ENCODE results near the gene PFDN2. TPM values are rescaled to one million over a fixed set of nuclear protein-coding genes. Genes with fewer than 3 reads are reported as not detected.

Gene PFDN2
- total and polyA plus RNA-seq, 2 donors (not counting 3 experiments of a cell fraction or from before 2014, with no cell fraction given) = 104 to 157 TPM

DNA sequence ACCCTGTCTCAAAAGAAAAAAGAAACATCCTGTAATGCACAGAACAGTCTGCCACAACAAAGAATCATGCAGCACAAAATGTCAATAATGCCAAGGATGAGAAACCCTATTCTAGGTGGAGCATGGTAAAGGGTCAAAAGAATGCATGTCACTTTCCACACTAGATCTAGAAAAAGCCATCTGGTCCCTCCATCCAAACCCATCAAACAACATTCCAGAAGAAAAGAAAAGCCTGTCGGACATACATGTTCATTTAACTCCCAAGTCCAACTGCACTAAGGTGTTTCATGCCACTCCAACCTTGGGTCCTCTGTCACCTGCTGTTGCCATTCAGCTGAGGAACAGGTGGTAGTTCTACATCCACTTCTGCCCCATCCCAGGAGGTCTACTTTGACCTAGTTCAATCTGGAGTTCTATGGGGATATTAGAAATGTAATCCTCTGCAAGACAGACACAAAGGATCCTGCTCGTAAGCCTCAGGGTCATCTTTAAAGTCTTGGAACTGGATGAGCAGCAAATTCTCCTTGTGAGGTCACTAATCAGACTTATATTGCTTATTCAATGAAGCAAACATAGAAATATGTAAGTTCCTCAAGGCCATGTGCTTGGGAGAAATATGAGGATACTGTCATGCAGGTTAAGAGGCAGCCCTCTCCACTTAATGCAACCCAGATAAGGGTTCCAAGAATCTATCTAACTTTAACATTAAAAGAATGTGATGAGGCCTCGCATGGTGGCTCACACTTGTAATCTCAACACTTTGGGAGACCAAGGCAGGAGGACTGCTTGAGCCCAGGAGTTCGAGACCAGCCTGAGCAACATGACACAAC, 11.0 kb upstream of the PFDN2 start:
- CTCF ChIA-PET = interaction anchor here (1.5 kb wide), 1 partner anchor 24 kb away, joined by 3 read pairs; no protein-coding TSS in a partner anchor
- TF ChIP-seq POLR2A (IDR thresholded peaks at IDR 0.05; ENCODE audit: low read depth, low read length) = no peak
- TF ChIP-seq GATA2 (IDR thresholded peaks at IDR 0.05; ENCODE audit: insufficient read depth, insufficient read length, low read depth, low read length) = no peak
- TF ChIP-seq MAX (IDR thresholded peaks at IDR 0.05; ENCODE audit: insufficient read depth, insufficient read length) = no peak
- TF ChIP-seq JUN (IDR thresholded peaks at IDR 0.05; ENCODE audit: borderline replicate concordance, insufficient read depth, insufficient read length, low read depth) = no peak
- TF ChIP-seq MYC (IDR thresholded peaks at IDR 0.05; ENCODE audit: low read depth, low read length) = no peak
- intact Hi-C loops (cut with micrococcal nuclease) = no loop called here
- no peaks in the 10 kb centered on the region for H3K9me3 ChIP-seq (replicated peaks; ENCODE audit: control insufficient read depth, insufficient read depth, low read length)
- H3K4me1 ChIP-seq (ENCODE audit: control insufficient read depth, extremely low read depth, insufficient read depth, low read length) = peaks cover 25% of the 10 kb centered on the region
- peaks cover 16 to 19% of the 10 kb centered on the region in 2 experiments for H3K36me3 ChIP-seq (ENCODE audit: control insufficient read depth in 2 of 2, extremely low read depth in 1 of 2, insufficient read depth in 2 of 2, low read length in 2 of 2)
- POLR2A ChIA-PET = no interaction called here
- no peak overlapping the region for H3K4me3 ChIP-seq (replicated peaks in 1 of 3; ENCODE audit: insufficient read depth in 1 of 3, low read depth in 1 of 3, low read length in 3 of 3)
- dilution Hi-C loops (cut with MboI; ENCODE audit: extremely low pct_ligation_motif_present, low sequenced_read_pairs) = no loop called here
- H2AFZ ChIP-seq (ENCODE audit: low read depth, low read length) = no peak overlapping the region
- no peaks in the 10 kb centered on the region for H3K9me1 ChIP-seq (replicated peaks; ENCODE audit: control insufficient read depth, extremely low read depth, insufficient read depth, low read length)
- no TSS peak for BruUV-seq (replicated peaks)
- no peak overlapping the region for H3K9ac ChIP-seq (replicated peaks; ENCODE audit: extremely low read depth, insufficient read depth, low read length)
- no peaks in the 10 kb centered on the region for H4K20me1 ChIP-seq (replicated peaks; ENCODE audit: control insufficient read depth, extremely low read depth, insufficient read depth, low read length)
- H3K27me3 ChIP-seq (ENCODE audit: control insufficient read depth in 2 of 2, insufficient read depth in 2 of 2, low read length in 2 of 2) = no peaks in the 10 kb centered on the region
- no peak overlapping the region for H3K4me2 ChIP-seq (ENCODE audit: insufficient read depth, low read length)
- no peak for FAIRE-seq
- no peak overlapping the region for H3K27ac ChIP-seq (ENCODE audit: insufficient read depth, low read depth, low read length)
- no peak for DNase-seq (ENCODE audit: low read depth, low spot score)
- peaks cover 69% of the 10 kb centered on the region for H3K79me2 ChIP-seq (ENCODE audit: control insufficient read depth, insufficient read depth, low read length)

DNA sequence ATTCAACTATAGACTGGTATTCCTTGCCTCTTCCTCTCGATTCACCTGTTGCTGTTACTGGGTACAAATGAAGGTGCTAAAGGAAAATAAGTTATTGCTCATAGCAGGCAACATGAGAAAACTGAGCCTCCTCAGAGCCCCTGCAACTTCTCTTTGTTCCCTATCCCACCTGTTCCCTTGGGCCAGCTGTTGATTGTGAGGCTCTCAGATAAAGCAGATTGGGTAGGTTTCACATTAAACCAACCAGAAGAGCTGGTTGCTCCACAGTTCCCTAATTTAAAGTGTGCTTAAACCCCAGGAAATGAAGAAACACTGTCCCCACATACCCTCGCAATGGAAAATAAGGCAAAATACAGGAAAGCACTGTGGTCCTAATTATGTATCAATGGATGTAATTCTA, 9.8 kb upstream of the PFDN2 start:
- ChIA-PET POLR2A (no interaction called here), CTCF (interaction anchor here (0.7 to 1.8 kb wide), 5 partner anchors 10 to 130 kb away, joined by 3 to 5 read pairs (median 4); no protein-coding TSS in a partner anchor)
- DNase-seq (ENCODE audit: low read depth, low spot score) (no peak), FAIRE-seq (no peak)
- Histone ChIP-seq H3K9ac (replicated peaks; ENCODE audit: extremely low read depth, insufficient read depth, low read length) (no peak overlapping the region), H3K27me3 (ENCODE audit: control insufficient read depth in 2 of 2, insufficient read depth in 2 of 2, low read length in 2 of 2) (no peaks in the 10 kb centered on the region), H3K27ac (ENCODE audit: insufficient read depth, low read depth, low read length) (no peak overlapping the region), H4K20me1 (replicated peaks; ENCODE audit: control insufficient read depth, extremely low read depth, insufficient read depth, low read length) (no peaks in the 10 kb centered on the region), H3K36me3 (ENCODE audit: control insufficient read depth in 2 of 2, extremely low read depth in 1 of 2, insufficient read depth in 2 of 2, low read length in 2 of 2) (peaks cover 19 to 27% of the 10 kb centered on the region in 2 experiments), H3K9me3 (replicated peaks; ENCODE audit: control insufficient read depth, insufficient read depth, low read length) (no peaks in the 10 kb centered on the region), H3K4me1 (ENCODE audit: control insufficient read depth, extremely low read depth, insufficient read depth, low read length) (peaks cover 21% of the 10 kb centered on the region), H3K4me2 (ENCODE audit: insufficient read depth, low read length) (no peak overlapping the region), H3K79me2 (ENCODE audit: control insufficient read depth, insufficient read depth, low read length) (peaks cover 64% of the 10 kb centered on the region), H2AFZ (ENCODE audit: low read depth, low read length) (no peak overlapping the region), H3K4me3 (replicated peaks in 1 of 3; ENCODE audit: insufficient read depth in 1 of 3, low read depth in 1 of 3, low read length in 3 of 3) (no peak overlapping the region), H3K9me1 (replicated peaks; ENCODE audit: control insufficient read depth, extremely low read depth, insufficient read depth, low read length) (no peaks in the 10 kb centered on the region)
- intact Hi-C loops (cut with micrococcal nuclease) = no loop called here
- dilution Hi-C loops (cut with MboI; ENCODE audit: extremely low pct_ligation_motif_present, low sequenced_read_pairs) = no loop called here
- BruUV-seq (replicated peaks) = no TSS peak
- TF ChIP-seq MAX (IDR thresholded peaks at IDR 0.05; ENCODE audit: insufficient read depth, insufficient read length) (no peak), MYC (IDR thresholded peaks at IDR 0.05; ENCODE audit: low read depth, low read length) (no peak), FOS (IDR thresholded peaks at IDR 0.05; ENCODE audit: borderline replicate concordance, insufficient read depth, low read length) (no peak), CTCF (IDR thresholded peaks at IDR 0.05; ENCODE audit: extremely low read depth in 1 of 2, insufficient read depth in 1 of 2, low read depth in 1 of 2, low read length in 2 of 2) (no peak), EZH2 (IDR thresholded peaks at IDR 0.05; ENCODE audit: borderline replicate concordance, low read depth, low read length, severe bottlenecking) (no peak), JUN (IDR thresholded peaks at IDR 0.05; ENCODE audit: borderline replicate concordance, insufficient read depth, insufficient read length, low read depth) (no peak), POLR2AphosphoS5 (IDR thresholded peaks at IDR 0.05; ENCODE audit: insufficient read depth, low read depth, low read length) (no peak), POLR2A (IDR thresholded peaks at IDR 0.05; ENCODE audit: low read depth, low read length) (no peak)
